KOPT-K1 (cell line): ENCODE measurements around the gene DYNLT5.
"Not testable (repeated sequence)": the region's sequence is repeated elsewhere in the genome, so short reads cannot be mapped to it uniquely, and the experiment has no call there.

Experiments used
- H3K27ac ChIP-seq: fragments of 200-600 bp; sonication (generic); 2 replicates; pipeline ENCODE4 v1.5.1; 2016; ENCODE audit warnings: antibody characterized with exemption, mild to moderate bottlenecking, low read depth, low read length; ENCODE audit not compliant: poor library complexity, severe bottlenecking
- H3K36me3 ChIP-seq: fragments of 200-600 bp; sonication (generic); 2 replicates; pipeline ENCODE4 v1.5.1; 2017; ENCODE audit warnings: antibody characterized with exemption, mild to moderate bottlenecking, low read length, moderate library complexity; ENCODE audit not compliant: insufficient read depth
- H3K9me3 ChIP-seq: fragments of 200-600 bp; sonication (generic); 2 replicates; pipeline ENCODE4 v1.5.1; 2017; ENCODE audit warnings: antibody characterized with exemption, low read length, mild to moderate bottlenecking; ENCODE audit not compliant: insufficient read depth, poor library complexity, severe bottlenecking

The DYNLT5 gene, protein sequence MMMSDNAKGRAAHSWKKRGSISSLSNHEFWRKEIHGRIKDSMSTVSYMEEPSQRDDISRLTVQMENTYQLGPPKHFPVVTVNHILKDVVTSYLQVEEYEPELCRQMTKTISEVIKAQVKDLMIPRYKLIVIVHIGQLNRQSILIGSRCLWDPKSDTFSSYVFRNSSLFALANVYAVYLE

GRCh38 chr1:66752000-66752592 is at the start of gene DYNLT5:
Gene DYNLT5 (plus strand): TSS chr1:66752459. CDS start chr1:66754659, 2,200 bp downstream.
- Histone ChIP-seq H3K27ac (no peak within 1 kb of the TSS), H3K9me3 (no peaks in the 10 kb centered on the region), H3K36me3 (no peaks in the 10 kb centered on the region)

GRCh38 chr1:66704177-66704875 is 47.9 kb upstream of the DYNLT5 start:
- Histone ChIP-seq H3K36me3 (no peaks in the 10 kb centered on the region), H3K27ac (no peak overlapping the region), H3K9me3 (no peaks in the 10 kb centered on the region)

GRCh38 chr1:66705110-66705509 is 47.1 kb upstream of the DYNLT5 start:
- no peaks in the 10 kb centered on the region for H3K9me3 ChIP-seq
- no peak overlapping the region for H3K27ac ChIP-seq
- no peaks in the 10 kb centered on the region for H3K36me3 ChIP-seq

DNA sequence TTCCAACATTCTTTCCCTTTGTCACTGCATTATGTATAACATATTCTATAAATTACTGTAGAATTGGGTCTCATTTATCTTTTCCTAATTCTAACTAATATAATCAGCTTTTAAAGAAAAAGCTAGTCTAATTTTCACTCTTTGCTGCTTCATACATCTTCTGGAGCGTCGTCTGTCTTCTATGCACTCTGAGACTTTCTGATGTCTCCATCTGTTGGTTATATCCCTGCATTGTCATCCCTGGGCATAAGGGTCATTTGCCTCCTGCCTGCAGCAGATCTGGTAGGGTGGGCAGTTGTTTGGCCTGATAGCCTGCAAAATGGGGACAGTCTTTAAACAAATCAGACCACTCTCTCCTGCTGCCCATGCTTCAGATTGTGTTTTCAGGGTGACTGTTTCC is 40.8 kb upstream of the DYNLT5 start:
- H3K36me3 ChIP-seq: no peaks in the 10 kb centered on the region
- no peak overlapping the region for H3K27ac ChIP-seq
- no peaks in the 10 kb centered on the region for H3K9me3 ChIP-seq

GRCh38 chr1:66712839-66713238 is 39.4 kb upstream of the DYNLT5 start:
- H3K9me3 ChIP-seq: no peaks in the 10 kb centered on the region
- H3K27ac ChIP-seq: no peak overlapping the region
- H3K36me3 ChIP-seq: no peaks in the 10 kb centered on the region

DNA sequence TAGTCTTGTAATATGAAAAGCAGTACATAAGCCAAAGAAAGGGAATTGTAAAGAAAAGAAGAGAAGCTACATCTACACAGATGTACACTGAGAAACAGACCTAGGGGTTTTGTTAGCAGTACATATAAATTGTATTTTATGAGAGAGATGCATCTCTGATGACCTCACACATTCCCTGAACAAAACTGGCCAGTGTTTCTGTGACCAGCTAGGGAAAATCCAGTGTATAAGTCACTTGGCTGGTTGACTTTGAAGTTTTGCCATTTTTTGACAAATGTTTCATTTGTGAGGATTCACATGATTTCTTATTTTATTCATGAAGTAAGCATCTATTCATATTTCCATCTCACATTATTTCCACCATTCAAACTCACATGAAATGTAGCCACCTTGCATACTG is 28.3 kb upstream of the DYNLT5 start:
- H3K36me3 ChIP-seq: no peaks in the 10 kb centered on the region
- H3K9me3 ChIP-seq: no peaks in the 10 kb centered on the region
- H3K27ac ChIP-seq: no peak overlapping the region

DNA sequence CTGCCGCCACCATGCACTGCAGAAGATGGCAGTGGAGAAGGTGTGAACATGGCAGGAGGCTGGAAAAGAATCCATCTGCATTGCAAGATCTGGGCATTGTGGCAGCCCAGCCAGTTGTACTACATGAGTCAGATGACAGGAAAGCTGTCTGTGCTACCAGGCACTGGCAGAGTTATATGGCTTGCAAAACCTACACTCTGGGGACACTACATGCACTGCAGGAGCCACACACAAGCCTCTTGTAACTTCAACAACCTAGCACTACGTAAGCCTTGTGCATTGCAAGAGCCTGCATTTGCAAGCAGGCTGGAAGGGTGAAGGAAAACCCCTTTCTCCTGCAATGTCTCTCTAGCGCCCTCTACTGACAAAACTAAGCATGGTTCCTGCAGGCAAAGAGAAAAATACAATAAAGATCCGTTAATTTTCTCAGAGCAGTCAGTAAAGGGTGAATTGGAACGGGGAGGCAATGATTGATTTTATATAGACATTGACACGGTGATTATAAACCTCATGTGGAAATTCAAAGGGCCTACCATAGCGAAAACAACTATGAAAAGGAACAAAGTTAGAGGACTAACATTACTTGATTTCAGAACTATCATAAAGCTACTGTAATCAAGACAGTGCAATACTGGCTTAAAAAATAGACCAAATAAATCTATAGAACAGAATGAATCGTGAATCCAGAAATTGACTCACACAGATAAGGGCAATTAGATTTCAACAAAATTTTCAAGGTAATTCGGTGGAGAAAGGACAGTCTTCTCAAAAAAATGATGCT is 26.2 kb upstream of the DYNLT5 start:
- Histone ChIP-seq H3K36me3 (no peaks in the 10 kb centered on the region), H3K27ac (no peak overlapping the region), H3K9me3 (no peaks in the 10 kb centered on the region)

DNA sequence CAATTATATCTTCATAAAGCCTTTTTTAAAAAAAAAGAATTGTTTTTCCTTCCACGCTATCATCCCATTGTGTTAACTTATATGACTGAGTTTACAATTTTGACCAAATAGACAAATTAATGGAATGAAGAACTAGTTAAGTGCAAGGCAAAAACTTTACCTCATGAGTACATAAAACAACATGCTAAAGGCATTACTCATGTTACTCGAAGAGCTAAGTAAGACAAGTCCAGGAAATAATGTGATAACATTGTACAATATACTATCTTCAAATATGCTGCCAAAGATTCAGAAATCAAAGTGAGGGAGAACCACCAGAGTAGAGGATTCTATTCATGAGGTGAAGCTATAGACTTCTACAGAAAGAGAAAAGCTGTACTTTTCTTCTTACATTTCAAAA is 24.2 kb upstream of the DYNLT5 start:
- H3K27ac ChIP-seq: no peak overlapping the region
- H3K36me3 ChIP-seq: no peaks in the 10 kb centered on the region
- no peaks in the 10 kb centered on the region for H3K9me3 ChIP-seq

GRCh38 chr1:66728716-66729115 is 23.5 kb upstream of the DYNLT5 start:
- not testable (repeated sequence) for H3K27ac ChIP-seq, H3K9me3 ChIP-seq, H3K36me3 ChIP-seq

- no peak overlapping the region for H3K27ac ChIP-seq
- no peaks in the 10 kb centered on the region for H3K36me3 ChIP-seq
- H3K9me3 ChIP-seq: no peaks in the 10 kb centered on the region
Observed at GRCh38 chr1:66729119-66729518, 23.1 kb upstream of the DYNLT5 start.

DNA sequence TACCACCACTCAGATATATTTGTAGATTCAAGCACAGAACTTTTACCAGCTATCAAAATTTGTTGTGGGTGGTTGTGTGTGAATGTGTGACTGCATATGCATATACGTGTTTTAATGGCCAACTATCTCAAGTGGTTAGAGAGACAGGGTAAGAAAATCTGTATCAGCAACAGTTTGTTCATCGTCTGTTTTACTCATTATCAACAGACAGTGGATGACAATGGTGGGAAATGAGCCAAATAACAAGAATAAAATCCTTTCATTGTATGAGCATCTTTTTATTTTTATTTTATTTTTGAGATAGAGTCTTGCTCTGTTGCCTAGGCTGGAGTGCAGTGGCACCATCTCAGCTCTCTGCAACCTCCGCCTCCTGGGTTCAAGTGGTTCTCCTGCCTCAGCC is 22.7 kb upstream of the DYNLT5 start:
- Histone ChIP-seq H3K27ac (no peak overlapping the region), H3K9me3 (no peaks in the 10 kb centered on the region), H3K36me3 (no peaks in the 10 kb centered on the region)

DNA sequence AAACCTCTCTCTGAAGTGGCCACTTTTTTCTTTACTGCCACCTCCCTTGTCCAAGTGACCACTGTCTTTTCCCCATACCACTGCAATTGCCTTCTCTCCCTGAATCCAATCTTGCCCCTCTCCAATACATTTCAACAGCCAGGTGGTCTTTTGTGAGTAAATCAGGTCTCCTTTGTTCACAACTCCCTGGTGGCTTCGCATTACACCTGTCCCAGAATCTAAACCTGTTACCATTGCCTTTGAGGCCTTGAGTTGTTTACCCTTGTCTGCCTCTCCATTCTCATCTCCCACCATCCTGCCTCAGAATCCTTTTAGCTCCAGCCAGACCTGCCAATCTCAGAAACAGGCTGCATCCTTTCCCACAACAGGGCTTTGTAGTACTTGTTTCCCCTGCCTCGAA is 21.8 kb upstream of the DYNLT5 start:
- Histone ChIP-seq H3K9me3 (no peaks in the 10 kb centered on the region), H3K27ac (no peak overlapping the region), H3K36me3 (no peaks in the 10 kb centered on the region)

GRCh38 chr1:66731170-66731865 is 20.9 kb upstream of the DYNLT5 start:
- H3K27ac ChIP-seq: no peak overlapping the region
- H3K9me3 ChIP-seq: no peaks in the 10 kb centered on the region
- no peaks in the 10 kb centered on the region for H3K36me3 ChIP-seq

GRCh38 chr1:66732407-66733166 is 19.7 kb upstream of the DYNLT5 start:
- Histone ChIP-seq H3K27ac (no peak overlapping the region), H3K36me3 (no peaks in the 10 kb centered on the region), H3K9me3 (no peaks in the 10 kb centered on the region)
